Calu3 (cell line): ENCODE data around the gene TBCB. TPM values are rescaled to one million over a fixed set of nuclear protein-coding genes. Genes with fewer than 3 reads are reported as not detected.
"Not testable (repeated sequence)": the region's sequence is repeated elsewhere in the genome, so short reads cannot be mapped to it uniquely, and the experiment has no call there.

Source experiments
- Bru-seq: library from RNA; stranded (reverse); fragments of 400-500 nt; gene quantifications from one replicate; lab custom pipeline; 2021; lab: Mats Ljungman, UMichigan
- BruChase-seq, 2 experiments: library from RNA; stranded (reverse); fragments of 400-500 nt; gene quantifications; one replicate each; lab custom pipeline; 2021; lab: Mats Ljungman, UMichigan
- BruUV-seq: library from RNA; stranded (reverse); fragments of 400-500 nt; replicated peaks from 2 replicates; lab custom pipeline; 2021; lab: Mats Ljungman, UMichigan
- CTCF ChIA-PET: fragments of 300-600 bp; sonication (Branson Sonifier 250); formaldehyde crosslinking; loops from one replicate; lab custom pipeline; 2022; ENCODE audit warnings: antibody characterized with exemption; lab: Charles Lee
- DNase-seq: peaks from one replicate; pipeline ENCODE4 v3.0.0; 2022
- H3K27ac Mint-ChIP-seq: one replicate; pipeline ENCODE4 v1.8.0; 2022; ENCODE audit warnings: mixed read lengths; ENCODE audit not compliant: unreplicated experiment
- H3K27me3 Mint-ChIP-seq: one replicate; pipeline ENCODE4 v1.8.0; 2022; ENCODE audit warnings: mixed read lengths; ENCODE audit not compliant: unreplicated experiment
- H3K36me3 Mint-ChIP-seq: one replicate; pipeline ENCODE4 v1.8.0; 2022; ENCODE audit warnings: mild to moderate bottlenecking, moderate library complexity, mixed read lengths; ENCODE audit not compliant: insufficient read depth, unreplicated experiment
- H3K4me1 Mint-ChIP-seq: one replicate; pipeline ENCODE4 v1.8.0; 2022; ENCODE audit warnings: mild to moderate bottlenecking, low read depth, mixed read lengths; ENCODE audit not compliant: unreplicated experiment
- H3K4me3 Mint-ChIP-seq: one replicate; pipeline ENCODE4 v1.8.0; 2022; ENCODE audit warnings: mild to moderate bottlenecking, low read depth, moderate library complexity, mixed read lengths; ENCODE audit not compliant: unreplicated experiment
- H3K9me3 Mint-ChIP-seq: one replicate; pipeline ENCODE4 v1.8.0; 2022; ENCODE audit warnings: low read depth, mixed read lengths; ENCODE audit not compliant: unreplicated experiment
- CTCF ChIP-seq: fragments of 200-600 bp; IDR thresholded peaks from one replicate; pipeline ENCODE4 v1.8.0; 2022; ENCODE audit warnings: antibody characterized with exemption; ENCODE audit not compliant: unreplicated experiment
- intact Hi-C: fragments of 100-400 bp; cut with micrococcal nuclease; formaldehyde crosslinking; loops from one replicate; pipeline ENCODE4 v1.10.0; 2022; ENCODE audit not compliant: unreplicated experiment
- long read RNA-seq: library from polyadenylated mRNA; stranded (forward); transcript quantifications from one replicate; pipeline ENCODE4 v2.0.0, GENCODE V29; 2022
- total RNA-seq: library from RNA; stranded (reverse); gene quantifications from 2 replicates; pipeline ENCODE4 v1.2.3, GENCODE V29; 2022

The TBCB gene
- total RNA-seq = 204 and 210 TPM in 2 replicates
- Bru-seq, nascent RNA = percentile 66 among the genes with signal in this experiment
- percentile 81 among the genes with signal in this experiment for BruChase-seq, experiment 1, labeled RNA remaining after a 6-hour chase
- BruChase-seq, experiment 2, labeled RNA remaining after a 2-hour chase = percentile 73 among the genes with signal in this experiment
- long read RNA-seq, transcript TBCB-208 (5 exons, 776 nt) = minor isoform, 12 of 283 reads
- long read RNA-seq, transcript TBCB-201 (6 exons, 1,473 nt) = major isoform, 230 of 283 reads
- long read RNA-seq, partial matches to known transcripts = 22 of 283 reads
- long read RNA-seq, other reads (novel, unspliced or antisense) = 15 of 283 reads

- H3K4me1 Mint-ChIP-seq = peaks cover 38% of the 10 kb centered on the region
- intact Hi-C loops = loop anchor here (1.0 kb wide), 1 partner anchor 22 kb away; no protein-coding TSS in a partner anchor
- BruUV-seq = no TSS peak
- no peak for TF ChIP-seq CTCF
- no peak for DNase-seq
- peak within 1 kb of the TSS; percentile 99 for H3K27ac Mint-ChIP-seq
- peaks cover 12% of the 10 kb centered on the region for H3K27me3 Mint-ChIP-seq
- peak within 1 kb of the TSS; percentile 90 for H3K4me3 Mint-ChIP-seq
- CTCF ChIA-PET = interaction anchor here (0.6 to 1.1 kb wide), 5 partner anchors 12 to 62 kb away, joined by 4 to 9 read pairs (median 5); partner anchors contain the start of gene THAP8
- H3K9me3 Mint-ChIP-seq = no peaks in the 10 kb centered on the region
- H3K36me3 Mint-ChIP-seq = peaks cover 70% of the 10 kb centered on the region
Measured at GRCh38 chr19:36115453-36116343, at the start of gene TBCB. Gene TBCB (plus strand): TSS chr19:36115468. CDS start chr19:36115561, 93 bp downstream.

- H3K4me3 Mint-ChIP-seq = no peak overlapping the region
- intact Hi-C loops = no loop called here
- TF ChIP-seq CTCF = no peak
- no peaks in the 10 kb centered on the region for H3K27me3 Mint-ChIP-seq
- BruUV-seq = no TSS peak
- H3K9me3 Mint-ChIP-seq = no peaks in the 10 kb centered on the region
- no peak for DNase-seq
- CTCF ChIA-PET = no interaction called here
- H3K27ac Mint-ChIP-seq = no peak overlapping the region
- peaks cover 17% of the 10 kb centered on the region for H3K4me1 Mint-ChIP-seq
- peaks cover 56% of the 10 kb centered on the region for H3K36me3 Mint-ChIP-seq
Measured at GRCh38 chr19:36067681-36068080, 47.6 kb upstream of the TBCB start.

- BruUV-seq, CTCF ChIA-PET, intact Hi-C loops, H3K27ac Mint-ChIP-seq, DNase-seq, H3K4me3 Mint-ChIP-seq, H3K9me3 Mint-ChIP-seq, H3K27me3 Mint-ChIP-seq: not testable (repeated sequence)
- H3K36me3 Mint-ChIP-seq = peaks cover 58% of the 10 kb centered on the region
- peaks cover 17% of the 10 kb centered on the region for H3K4me1 Mint-ChIP-seq
Measured at GRCh38 chr19:36068810-36069499, 46.3 kb upstream of the TBCB start.

GRCh38 chr19:36072081-36072480 lies 43.2 kb upstream of the TBCB start:
- no peak for DNase-seq
- Mint-ChIP-seq H3K27me3 (no peaks in the 10 kb centered on the region), H3K4me1 (peaks cover 17% of the 10 kb centered on the region), H3K4me3 (no peak overlapping the region), H3K9me3 (no peaks in the 10 kb centered on the region), H3K27ac (no peak overlapping the region), H3K36me3 (peaks cover 53% of the 10 kb centered on the region)
- BruUV-seq = no TSS peak
- no peak for TF ChIP-seq CTCF
- CTCF ChIA-PET = no interaction called here
- intact Hi-C loops = no loop called here
